Retinal pigment epithelial cell (primary cell): Measurements from ENCODE around the gene RYR2.

Source experiments
- DNase-seq: peaks from one replicate; pipeline ENCODE4 v3.0.0-alpha.2; 2010; ENCODE audit warnings: low read depth
- H3K4me3 ChIP-seq: 2 replicates; pipeline ENCODE4 v1.5.1; 2011; ENCODE audit warnings: mild to moderate bottlenecking, low read length, control low read depth, moderate library complexity
- CTCF ChIP-seq: conservative IDR thresholded peaks from 2 replicates; pipeline ENCODE4 v1.5.1; 2011; ENCODE audit warnings: low read depth, low read length, control low read depth, inconsistent platforms

RYR2 gene

GRCh38 chr1:237542525-237543418, 500.8 kb downstream of the RYR2 start:
- DNase-seq: no peak
- no peak for TF ChIP-seq CTCF
- H3K4me3 ChIP-seq: no peak overlapping the region

GRCh38 chr1:237553078-237553477, 511.1 kb downstream of the RYR2 start:
- no peak for TF ChIP-seq CTCF
- H3K4me3 ChIP-seq: no peak overlapping the region
- no peak for DNase-seq

- no peak for TF ChIP-seq CTCF
Measured at GRCh38 chr1:237556911-237557310, 514.9 kb downstream of the RYR2 start.

GRCh38 chr1:237562242-237562823, 520.3 kb downstream of the RYR2 start:
- peak; percentile 60 for TF ChIP-seq CTCF
- peak; percentile 45 for DNase-seq
- H3K4me3 ChIP-seq: no peak overlapping the region

More at GRCh38 chr1:237556911-237557310, 514.9 kb downstream of the RYR2 start:
- DNase-seq: no peak
- H3K4me3 ChIP-seq: no peak overlapping the region

GRCh38 chr1:237565236-237565635, 523.3 kb downstream of the RYR2 start:
- no peak for DNase-seq
- no peak for TF ChIP-seq CTCF
- H3K4me3 ChIP-seq: no peak overlapping the region

GRCh38 chr1:237566581-237566980, 524.6 kb downstream of the RYR2 start:
- DNase-seq: no peak
- TF ChIP-seq CTCF: no peak

GRCh38 chr1:237568955-237569354, 527.0 kb downstream of the RYR2 start:
- DNase-seq: no peak
- no peak for TF ChIP-seq CTCF
- no peak overlapping the region for H3K4me3 ChIP-seq

More at GRCh38 chr1:237566581-237566980, 524.6 kb downstream of the RYR2 start:
- H3K4me3 ChIP-seq: no peak overlapping the region
